Myocyte (in vitro differentiated cells): Measurements from ENCODE around the gene C17orf58. TPM values are rescaled to one million over a fixed set of nuclear protein-coding genes. Genes with fewer than 3 reads are reported as not detected.
"Not testable (repeated sequence)": the region's sequence is repeated elsewhere in the genome, so short reads cannot be mapped to it uniquely, and the experiment has no call there.

Experiments used
- DNase-seq: peaks from one replicate; pipeline ENCODE4 v3.0.0-alpha.2; 2012; ENCODE audit warnings: low read depth
- total RNA-seq: library from RNA; depleted of rRNA; stranded (reverse); fragments of >200 nt; gene quantifications from 2 replicates; pipeline ENCODE4 v1.2.3, GENCODE V29; 2014

Gene C17orf58
- total RNA-seq, 1 donor from 2014 or later: 9.4 TPM

GRCh38 chr17:68004201-68004600, 7.9 kb upstream of the C17orf58 start:
- DNase-seq: peak; percentile 19

DNA sequence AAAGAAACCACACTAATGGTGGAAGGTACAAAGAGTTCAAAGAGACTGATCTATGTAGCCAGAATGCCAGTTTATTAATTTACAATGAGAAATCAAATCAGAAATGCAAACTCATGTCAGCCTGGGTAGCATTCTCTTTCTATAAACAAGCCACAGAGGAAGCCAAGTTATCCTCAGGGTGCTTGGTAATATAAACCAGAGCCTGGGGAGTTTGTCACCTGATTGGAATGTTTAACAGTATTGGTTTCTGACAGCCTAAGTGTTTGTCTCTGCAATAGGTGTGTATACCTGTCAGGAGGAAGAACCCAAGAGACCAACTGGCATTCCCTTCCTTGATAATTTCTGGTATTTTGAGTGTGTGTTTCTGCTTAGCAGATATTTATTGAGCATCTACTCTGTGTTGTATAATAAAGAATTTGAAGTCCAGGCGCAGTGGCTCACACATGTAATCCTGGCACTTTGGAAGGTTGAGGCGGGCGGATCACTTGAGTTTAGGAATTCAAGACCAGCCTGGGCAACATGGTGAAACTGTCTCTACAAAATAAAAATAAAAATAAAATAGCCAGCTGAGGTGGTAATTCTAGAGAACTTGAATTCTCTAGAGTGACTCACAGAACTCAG, 3.1 kb upstream of the C17orf58 start:
- no peak for DNase-seq

DNA sequence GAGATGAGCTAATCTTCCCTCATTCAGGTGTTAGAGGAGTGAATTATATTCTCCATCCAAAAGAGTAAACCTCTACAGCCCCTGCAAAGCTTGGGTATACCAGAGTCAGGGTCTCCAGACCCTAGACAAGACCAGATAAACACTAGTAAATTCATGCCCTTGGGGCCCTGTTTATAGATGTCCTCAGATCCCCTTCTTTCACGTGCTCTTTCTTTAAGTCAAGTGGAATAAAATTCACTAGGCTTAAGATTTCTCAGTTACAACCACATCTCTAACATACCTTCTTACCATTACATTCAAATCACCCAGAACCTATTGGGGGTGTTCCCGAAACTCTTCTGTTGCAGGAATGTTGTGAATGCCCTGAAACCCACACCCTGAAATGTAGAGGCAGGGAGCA, 2.2 kb upstream of the C17orf58 start:
- DNase-seq: no peak

DNA sequence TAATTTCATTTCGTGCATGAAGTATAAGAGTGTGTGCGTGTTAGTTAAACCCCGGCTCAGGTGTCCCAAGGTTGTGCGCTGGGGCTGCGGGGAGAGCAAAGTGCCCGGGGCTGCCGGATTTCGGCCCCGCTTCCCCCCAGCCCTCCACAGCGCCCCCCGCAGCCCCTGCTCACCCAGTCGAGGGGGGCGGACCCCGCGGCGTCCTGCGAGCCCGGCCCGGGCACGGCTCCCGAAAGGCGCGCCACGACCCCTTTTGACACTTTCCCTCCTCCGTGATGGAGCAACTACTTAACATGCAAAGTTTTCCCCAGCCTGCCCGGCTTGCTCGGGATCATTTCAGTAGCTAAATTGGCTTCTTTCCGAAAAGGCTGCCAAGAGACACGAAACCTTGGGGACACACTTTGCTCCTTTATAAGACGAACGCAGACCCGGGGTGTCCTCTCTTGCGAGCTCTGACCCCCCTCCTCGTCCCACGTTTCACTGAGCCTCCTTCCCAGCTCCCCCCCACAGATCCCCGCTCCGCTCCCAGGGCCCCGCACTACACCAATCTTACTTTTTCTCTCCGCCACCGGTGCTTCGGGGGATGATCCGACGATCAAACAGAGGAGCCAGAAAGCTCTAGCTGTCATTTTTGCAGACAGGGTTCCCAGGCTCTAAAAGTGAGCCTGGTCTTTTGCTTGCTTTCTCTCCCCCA, 552 bp downstream of the C17orf58 start:
- DNase-seq: peak; percentile 26

- peak; percentile 71 for DNase-seq
Observed at GRCh38 chr17:67994817-67995569, 1.3 kb downstream of the C17orf58 start.

- no peak for DNase-seq
Observed at GRCh38 chr17:67993998-67994361, 2.3 kb downstream of the C17orf58 start.

- DNase-seq: peak; percentile 87
Observed at GRCh38 chr17:67993153-67993997, 2.9 kb downstream of the C17orf58 start.

DNA sequence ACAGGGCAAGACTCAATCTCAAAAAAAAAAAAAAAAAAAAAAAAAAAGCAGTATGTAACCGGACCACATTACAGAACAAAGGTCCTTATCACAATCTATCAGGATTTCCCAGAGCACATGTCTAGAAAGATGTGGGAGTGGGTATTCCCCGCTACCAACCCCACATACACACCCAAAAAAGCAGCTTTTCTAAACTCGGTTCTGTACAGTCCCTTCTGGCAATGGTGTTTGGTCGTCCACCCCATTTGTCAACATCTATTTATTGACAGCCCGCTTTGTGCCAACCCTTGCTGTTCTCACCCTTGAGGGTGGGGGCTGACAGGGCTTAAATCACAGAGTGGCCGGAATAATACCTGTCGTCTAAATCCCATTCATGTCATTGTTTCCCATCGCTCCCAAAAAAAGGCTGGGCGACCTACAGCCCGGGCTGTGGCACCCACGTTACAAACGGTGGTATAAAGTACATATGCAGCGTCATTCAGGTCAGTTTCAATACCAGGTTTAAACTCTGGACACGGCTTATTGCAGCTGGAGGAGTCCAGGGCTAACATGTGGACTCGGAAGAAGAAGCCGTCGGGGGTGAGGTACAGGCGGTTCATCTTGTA, 3.6 kb downstream of the C17orf58 start:
- DNase-seq: no peak

GRCh38 chr17:67990909-67991308, 5.4 kb downstream of the C17orf58 start:
- DNase-seq: no peak

DNA sequence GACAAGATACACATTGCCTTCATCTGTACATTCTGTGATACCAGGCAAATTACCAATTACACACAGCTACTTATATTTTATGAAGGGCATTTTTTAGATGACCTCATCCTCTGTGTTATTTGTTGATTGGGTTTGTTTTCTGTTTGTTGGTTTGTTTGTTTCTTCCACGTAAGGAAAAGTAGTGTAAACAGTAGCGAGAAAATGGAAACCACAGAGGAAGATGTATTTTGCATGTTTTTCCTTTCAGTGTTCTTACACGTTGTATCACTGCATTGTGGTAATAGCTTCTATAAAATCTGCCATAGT, 12.9 kb downstream of the C17orf58 start:
- no peak for DNase-seq

- DNase-seq: no peak
Observed at GRCh38 chr17:67982686-67983382, 13.4 kb downstream of the C17orf58 start.

- DNase-seq: no peak
Observed at GRCh38 chr17:67982034-67982640, 14.1 kb downstream of the C17orf58 start.

DNA sequence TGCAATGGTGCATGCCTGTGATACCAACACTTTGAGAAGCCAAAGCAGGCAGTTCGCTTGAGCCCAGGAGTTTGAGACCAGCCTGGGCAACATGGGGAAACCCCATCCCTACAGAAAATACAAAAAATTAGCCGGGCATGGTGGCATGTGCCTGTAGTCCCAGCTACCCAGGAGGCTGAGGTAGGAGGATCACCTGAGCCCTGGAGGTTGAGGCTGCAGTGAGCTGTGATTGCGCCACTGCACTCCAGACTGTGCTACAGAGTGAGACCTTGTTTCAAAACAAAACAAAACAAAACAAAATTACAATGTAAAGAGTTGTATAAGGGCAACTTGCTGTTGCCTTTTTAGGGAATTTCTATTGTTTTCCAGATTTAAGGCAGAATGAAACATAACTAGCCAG, 15.4 kb downstream of the C17orf58 start:
- DNase-seq: not testable (repeated sequence)

DNA sequence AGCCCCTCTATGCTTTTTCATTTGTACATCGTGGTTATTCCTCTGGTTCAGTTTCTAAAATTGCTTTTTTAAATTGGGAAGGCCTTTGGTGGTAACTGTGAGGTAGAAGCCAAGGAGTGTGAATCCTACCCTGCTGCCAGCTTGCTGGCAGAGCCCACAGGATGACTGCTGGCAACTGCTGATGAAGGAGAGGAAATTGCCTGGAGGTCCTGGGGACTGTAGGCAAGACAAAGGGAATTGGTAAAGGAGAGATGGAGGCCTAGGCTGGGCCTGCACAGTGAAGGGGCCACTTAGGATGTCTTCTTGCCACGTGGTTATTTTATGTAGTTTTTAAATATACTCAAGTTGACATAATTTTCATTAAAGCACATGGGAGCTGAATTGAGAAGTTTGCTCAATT, 15.8 kb downstream of the C17orf58 start:
- DNase-seq: peak; percentile 5

- DNase-seq: not testable (repeated sequence)
Observed at GRCh38 chr17:67976306-67976705, 20.0 kb downstream of the C17orf58 start.

GRCh38 chr17:67974598-67975066, 21.6 kb downstream of the C17orf58 start:
- DNase-seq: no peak

DNA sequence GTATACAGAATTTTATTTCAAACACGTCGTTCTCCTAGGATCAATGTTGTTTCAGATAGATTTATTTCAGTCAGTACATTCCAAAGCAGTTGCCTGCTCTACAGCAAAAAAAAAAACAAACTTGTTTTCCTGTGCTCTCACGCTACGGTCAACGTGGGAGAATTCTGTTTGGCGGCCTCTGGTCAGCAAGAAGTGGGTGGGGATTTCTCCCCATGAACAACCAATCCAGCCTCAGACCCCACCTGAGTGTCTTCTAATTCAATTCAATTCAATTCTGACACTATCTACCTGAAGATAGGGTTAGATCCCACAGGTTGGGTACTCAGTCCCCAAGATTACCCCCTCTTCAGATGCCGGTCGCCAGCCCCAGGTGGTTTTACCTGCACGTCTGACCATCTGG, 22.1 kb downstream of the C17orf58 start:
- no peak for DNase-seq

DNA sequence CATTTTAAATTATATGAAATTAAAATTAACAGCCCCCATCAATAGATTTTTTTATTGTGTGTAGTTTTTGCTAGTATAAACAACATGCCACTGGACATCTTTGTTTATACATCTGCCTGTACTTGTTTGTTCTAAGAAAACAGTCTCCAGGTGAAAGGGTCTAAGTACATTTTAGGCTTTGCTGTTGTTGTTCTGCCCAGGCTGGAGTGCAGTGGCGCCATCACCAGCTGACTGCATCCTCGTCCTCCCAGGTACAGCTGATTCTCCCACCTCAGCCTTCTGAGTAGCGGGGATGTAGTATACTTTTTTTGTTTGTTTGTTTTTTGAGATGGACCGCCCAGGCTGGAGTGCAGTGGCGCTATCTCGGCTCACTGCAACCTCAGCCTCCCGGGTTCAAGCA, 25.5 kb downstream of the C17orf58 start:
- DNase-seq: no peak

DNA sequence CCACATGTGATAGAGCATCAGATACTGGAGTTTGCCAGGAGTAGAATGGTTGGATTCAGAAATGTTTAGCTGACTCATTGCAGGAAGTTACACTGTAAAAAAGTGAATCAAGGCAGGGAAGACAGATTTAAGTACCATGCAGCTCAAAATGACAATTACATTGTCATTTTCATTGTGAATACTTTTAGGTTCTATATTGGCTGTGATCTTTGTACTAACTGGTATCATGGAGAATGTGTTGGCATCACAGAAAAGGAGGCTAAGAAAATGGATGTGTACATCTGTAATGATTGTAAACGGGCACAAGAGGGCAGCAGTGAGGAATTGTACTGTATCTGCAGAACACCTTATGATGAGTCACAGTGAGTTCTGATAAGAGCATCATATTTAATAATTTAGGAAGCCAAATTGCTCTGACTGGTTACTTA, 33.1 kb downstream of the C17orf58 start:
- peak; percentile 77 for DNase-seq

GRCh38 chr17:67962156-67962555, 34.1 kb downstream of the C17orf58 start:
- not testable (repeated sequence) for DNase-seq
